Globus pallidus (tissue), 1 donor: ENCODE results near the gene BRINP3.
A peak's percentile ranks its signal among the peaks of the same experiment; 100 is the strongest.
"Not testable (repeated sequence)": the region's sequence is repeated elsewhere in the genome, so short reads cannot be mapped to it uniquely, and the experiment has no call there.

Experiments used
- DNase-seq: peaks from one replicate; pipeline ENCODE4 v3.0.0-alpha.2; 2015; ENCODE audit warnings: low spot score

The BRINP3 gene

DNA sequence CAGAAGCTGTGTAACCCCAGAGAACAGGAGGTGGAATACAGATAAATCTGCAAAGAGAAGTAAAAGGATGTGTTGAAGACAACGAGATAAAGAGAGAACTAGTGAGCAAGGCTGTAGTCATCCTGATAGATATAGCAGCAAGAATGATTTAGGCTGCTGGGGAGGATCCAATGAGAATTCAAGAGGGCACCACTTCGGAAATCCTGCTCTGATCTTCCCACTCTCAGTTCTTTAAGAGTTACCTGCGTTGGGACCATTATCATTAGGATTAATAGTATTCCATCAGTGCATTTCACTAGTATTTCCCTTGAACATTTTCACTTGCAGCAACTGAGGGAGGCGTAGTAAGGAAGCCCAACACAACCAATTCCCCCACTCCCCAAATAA, at the start of gene BRINP3:
BRINP3 (minus strand) TSS at position 103 of the 387 bp plus-strand sequence.
- peak; percentile 34 for DNase-seq

DNA sequence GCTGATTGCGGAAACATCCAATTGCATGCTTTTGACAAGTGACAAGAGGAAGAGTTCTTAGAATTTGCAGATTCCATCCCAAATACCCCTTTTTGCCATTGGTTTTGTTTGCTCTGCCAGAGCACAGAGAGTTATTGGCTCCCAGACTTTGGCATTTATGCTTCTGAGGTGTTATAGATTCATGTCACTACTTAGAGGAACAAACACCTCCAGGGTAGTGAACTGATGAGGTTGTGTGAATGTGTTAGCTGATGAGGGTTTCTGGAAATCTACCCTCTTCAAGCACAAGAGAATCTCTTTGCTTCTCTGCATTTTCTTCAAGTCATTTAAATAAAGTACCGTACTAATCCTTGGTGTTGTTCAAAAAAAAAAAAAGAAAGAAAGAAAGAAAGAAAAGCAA, 33.9 kb upstream of the BRINP3 start:
- no peak for DNase-seq

DNA sequence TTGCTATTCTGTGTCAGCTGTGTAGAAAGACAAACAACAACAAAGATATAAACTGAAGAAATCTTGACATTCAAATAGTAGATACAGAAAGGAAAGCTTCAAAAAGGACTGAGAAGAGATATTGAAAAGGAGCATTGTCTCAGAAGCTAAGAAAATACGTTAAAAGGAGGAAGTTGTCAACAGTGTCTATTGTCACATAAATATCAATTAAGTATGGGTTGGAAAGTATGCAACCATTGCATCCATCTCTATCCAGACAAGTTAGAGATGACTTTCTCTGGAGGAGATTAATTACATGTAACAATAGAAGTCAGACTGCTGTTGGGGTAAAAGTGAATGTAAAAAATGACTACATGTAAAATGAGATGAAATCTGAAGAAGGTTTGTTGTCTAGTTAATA, 29.7 kb upstream of the BRINP3 start:
- no peak for DNase-seq

DNA sequence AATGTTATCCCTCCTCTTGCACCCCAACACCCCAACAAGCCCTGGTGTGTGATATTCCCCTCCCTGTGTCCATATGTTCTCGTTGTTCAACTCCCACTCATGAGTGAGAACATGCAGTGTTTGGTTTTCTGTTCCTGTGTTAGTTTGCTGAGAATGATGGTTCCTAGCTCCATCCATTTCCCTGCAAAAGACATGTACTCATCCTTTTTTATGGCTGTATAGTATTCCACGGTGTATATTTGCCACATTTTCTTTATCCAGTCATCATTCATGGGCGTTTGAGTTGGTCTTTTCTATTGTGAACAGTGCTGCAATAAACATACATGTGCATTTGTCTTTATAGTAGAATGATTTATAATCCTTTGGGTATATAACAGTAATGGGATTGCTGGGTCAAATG, 26.9 kb upstream of the BRINP3 start:
- not testable (repeated sequence) for DNase-seq

DNA sequence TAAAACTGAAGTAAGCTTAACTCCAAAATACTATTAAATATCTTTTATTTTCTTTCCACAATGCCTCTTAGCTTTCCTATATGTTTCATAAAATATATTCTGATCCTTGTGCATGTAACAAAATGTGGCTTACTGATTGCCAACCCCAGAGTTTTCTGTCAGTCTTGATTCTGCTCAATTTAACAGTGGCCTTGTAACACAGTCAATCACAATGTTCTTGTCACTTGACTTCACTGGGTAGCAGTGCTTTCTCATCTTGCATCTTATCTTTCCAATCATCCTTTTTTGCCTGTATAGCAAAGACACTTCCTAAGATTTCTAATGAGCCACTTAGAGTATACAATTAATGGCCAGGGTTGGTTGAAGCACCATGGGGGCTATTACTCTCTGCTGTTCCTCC, 19.9 kb upstream of the BRINP3 start:
- no peak for DNase-seq

DNA sequence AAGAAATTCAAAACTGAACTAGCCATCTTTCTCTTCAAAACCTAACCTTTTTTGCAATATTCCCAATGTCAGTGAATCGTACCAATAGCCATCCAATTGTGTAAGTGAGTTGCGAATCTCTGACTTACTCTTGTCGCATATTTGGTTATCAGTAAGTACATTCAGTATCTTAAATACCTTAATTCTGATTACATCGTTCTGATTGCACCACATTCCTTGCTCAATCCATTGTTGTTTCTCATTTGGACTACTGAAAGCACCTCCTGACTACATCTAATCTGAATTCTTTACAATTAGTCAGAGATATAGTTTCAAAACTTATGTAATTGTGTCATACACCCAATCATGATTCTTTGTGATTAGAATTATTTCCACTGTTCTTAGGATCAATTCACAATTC, 16.8 kb upstream of the BRINP3 start:
- DNase-seq: no peak

DNA sequence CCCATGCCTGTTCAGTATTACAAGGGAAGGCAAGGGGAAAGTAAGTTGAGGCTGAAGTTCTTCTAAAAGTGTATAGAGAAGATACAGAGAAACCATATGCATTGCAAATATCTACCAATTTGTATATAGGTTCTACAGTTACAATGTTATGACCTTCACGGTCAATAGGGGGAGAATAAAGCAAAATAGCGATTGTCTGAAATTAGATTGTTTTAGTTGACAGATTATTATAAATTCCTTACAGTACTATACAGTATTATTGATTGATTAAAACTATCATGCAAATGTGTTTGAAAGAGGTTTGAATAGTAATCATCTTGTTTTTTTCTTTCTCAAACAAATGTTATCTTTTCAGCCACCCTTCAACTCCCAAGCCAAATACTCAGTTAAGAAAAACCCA, 13.7 kb upstream of the BRINP3 start:
- no peak for DNase-seq

DNA sequence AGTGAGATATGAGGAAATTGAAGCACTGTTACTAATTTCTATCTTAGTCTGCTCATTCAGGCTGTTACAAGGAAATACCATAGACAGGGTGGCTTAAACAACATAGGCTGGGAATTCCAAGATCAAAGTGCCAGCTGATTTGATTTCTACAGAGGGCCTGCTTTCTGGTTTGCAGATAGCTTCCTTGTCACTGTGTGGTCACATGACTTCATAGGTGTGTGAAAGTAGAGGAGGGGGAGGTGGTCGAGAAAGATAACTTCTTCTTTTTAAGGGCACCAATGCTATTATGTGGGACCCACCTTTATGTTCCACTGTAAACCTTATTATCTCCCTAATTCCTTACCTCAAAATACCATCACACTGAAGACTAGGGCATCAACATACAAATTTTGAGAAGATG, 6.4 kb upstream of the BRINP3 start:
- DNase-seq: no peak

DNA sequence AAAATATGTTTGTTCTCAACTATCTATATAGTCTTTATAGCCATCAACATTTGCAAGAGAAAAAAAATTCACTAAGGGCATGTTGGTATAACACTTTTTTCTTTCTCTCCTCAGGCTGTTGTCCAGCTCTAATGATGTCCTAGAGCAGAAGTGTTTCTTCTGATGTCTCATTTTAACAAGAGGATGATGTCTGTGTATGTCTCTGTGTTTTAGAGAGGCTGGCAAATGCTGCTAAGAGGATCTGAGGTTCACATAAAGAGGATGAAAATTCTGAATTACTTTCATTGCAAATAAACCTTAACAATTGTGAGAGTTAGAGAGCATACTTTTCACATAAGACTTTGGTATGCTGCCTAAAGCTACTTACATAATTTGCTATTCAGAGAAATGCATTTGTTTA, 2.6 kb upstream of the BRINP3 start:
- DNase-seq: no peak

DNA sequence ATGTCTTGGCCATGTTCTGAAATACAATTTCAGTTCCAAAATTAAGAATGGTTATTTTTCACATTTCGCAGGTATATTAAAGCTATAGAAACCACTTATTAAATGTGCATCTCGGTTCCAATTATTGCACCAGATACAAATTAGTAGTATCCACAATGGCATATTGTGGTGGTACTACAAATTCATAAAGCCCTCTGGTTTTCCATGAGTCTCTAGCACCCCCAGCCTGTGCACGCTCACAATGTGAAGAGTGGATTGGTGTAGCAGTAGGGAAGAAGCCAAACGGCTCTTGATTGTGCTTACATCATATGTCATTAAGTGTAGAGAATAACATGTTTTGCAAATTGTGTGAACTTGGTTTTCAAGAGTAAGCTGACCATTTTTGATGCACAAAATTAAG, 1.9 kb upstream of the BRINP3 start:
- peak; percentile 24 for DNase-seq

DNA sequence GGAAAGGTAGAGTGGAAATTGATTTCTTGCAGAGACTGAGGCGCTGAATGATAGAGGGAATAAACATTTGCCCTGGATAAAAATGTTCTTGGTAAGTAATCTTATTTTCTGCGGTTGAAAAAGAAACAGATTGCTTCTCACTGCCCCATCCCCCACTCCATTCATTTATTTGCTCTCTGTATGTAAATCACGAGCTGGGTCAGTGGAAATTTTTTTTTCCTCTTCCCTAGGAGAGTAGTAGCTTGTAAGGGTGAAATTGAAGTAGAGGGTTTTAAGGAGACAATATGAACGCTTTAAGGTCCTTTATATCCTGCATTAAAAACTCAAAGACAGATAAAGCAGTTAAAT, 1.4 kb upstream of the BRINP3 start:
- DNase-seq: peak; percentile 44

DNA sequence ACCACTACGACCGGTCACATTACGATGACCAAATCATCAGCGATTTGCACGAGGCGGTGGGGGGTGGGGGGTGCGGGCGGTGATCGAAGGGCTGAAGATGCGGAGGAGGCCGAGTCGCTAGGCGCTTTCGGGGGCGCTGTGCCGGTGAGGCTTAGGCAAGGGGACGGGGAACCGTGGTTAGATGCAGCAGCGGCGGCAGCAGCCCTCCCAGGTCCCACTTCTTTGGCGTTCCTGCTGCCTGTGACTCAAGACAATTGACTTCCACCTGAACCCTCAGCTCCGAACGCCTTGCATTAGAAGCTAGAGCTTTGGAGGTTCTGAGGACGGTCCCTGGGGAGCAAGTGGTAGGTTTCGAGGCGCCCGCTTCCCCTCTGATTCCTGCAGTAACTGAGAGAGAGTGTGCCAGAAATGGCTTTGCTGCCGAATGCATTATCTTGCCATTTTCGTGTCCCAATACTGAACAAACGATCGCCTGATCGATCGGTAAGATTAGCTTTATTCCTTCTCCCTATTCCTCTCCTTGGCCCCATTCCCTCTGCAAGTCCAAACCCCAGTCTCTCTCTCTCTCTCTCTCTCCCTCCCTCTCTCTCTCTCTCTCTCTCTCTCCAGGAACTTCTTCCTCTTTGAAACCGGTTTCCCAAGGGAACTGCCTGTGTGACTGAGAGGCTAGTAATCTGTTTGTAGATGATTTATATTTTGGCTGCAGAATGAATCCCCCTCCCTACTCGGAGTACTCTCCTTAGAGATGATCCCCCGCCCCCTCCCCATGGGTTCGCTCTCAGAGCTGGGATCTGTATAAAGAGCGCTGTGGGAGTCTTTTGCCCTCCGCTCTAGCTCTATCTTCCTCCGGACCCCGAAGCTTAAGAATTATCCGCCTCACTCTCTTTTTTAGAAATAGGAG, 735 bp upstream of the BRINP3 start:
- DNase-seq: peak; percentile 35

DNA sequence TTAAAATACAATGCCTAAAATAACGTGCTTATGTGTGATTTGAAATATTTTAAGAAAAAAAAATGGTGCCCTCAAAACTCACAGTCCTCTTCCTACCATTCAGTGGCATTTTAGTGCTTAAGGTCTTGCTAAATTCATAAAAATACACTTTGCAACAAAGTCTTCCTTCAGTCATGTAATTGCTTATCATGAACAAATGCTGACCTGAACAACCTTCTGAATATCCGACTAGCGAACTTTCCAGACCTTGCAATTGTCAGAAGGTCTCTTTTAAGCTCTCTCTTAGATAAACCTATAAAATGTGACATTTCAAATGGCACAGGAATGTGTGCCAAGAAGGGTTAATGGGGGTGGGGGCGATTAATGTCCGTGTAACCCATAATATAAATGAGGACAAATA, 858 bp downstream of the BRINP3 start:
- DNase-seq: peak; percentile 7

DNA sequence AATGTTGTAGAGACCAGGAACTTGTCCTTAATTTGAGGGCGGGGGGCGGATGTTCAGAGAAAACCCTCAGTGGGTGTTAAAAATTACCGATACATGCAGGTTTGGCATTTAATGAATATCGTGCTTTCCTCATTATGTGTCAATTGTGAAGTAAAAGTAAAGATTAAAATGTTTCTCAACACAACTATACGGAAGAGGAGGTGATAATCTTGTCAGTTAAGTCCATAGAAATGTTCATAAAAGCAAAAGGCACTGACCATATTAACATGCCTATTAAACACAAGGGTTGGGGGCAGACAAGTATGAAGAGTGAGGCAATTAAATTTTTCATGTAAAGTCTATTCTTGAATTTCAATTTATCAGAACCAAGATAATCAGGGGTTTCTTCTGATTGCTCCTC, 1.3 kb downstream of the BRINP3 start:
- DNase-seq: peak; percentile 7

DNA sequence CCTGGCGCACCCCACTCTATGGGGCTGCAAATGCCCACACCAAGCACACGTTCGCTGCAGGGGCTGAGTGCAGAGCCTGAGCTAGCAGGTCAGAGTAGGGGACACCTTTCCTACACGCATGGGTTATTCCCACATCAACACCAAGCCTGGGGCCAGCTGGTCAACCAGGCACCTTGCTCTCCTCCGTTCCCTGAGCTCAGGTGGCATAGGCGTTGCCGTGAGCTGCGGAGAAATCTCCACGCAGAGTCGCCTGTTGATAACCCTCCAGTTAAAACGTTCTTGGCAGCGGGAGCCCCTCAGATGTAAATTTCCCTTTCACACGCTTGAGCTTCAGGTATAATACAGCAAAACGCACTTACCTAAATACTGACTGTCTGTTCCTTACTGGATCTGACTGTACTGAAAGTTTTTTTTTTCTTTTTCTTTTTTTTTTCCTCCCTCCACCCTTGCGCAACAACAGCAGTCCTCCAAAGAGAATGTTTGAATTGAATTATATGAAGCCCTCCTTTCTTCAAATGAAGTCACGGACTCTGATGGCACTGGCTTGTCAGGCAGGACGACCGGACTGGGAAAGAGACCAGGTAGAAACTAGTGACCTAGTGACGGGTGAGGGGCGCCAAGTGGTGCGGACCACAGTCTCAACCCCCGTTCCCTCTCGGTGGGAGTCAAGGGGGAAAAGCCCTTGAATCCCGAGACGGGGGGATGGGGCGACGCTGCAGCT, 2.1 kb downstream of the BRINP3 start:
- peak; percentile 20 for DNase-seq

DNA sequence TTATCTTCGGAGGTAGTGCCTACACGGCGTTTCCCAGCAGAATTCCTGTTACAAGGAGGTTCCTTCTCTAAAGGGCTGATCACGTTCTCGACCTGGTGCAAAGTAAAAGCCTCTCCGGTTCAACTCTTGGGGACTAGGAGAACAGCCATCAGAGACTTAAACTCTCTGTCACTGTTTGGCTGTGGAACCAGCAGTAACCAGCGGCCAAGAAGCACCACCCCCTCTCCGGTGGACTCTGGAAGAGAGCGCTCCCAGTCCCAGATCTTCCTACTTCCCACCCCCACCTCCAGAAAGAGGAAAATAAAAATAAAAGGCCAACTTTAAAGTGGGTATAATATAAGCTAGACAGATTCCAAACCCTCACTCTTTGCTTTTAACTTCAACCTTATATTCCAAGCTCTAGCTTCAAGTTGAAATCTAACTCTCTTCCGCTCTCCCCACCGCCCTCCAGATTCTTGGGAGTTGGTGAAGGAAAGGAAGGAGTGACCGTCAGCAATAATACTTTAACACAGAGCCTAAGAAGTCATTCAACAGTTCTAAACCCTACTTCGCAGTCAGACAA, 2.9 kb downstream of the BRINP3 start:
- peak; percentile 17 for DNase-seq

DNA sequence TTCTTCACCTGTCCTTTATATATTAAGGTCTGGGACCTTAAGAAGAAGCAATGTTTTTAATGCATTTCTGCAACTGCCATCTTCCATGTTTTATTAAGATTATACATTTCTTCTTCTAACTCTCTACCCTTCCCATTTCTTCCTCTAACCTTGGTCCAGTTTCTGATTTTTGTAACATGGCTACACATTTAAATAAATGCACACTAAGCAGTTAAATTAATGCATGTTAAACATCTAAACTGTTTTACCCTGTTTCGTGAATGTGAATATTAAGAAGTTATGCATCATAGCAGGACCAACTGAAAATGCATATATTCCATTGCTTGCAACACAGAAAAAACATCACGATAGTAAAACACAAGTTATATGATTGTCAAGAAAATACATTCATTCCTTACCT, 3.7 kb downstream of the BRINP3 start:
- DNase-seq: no peak

DNA sequence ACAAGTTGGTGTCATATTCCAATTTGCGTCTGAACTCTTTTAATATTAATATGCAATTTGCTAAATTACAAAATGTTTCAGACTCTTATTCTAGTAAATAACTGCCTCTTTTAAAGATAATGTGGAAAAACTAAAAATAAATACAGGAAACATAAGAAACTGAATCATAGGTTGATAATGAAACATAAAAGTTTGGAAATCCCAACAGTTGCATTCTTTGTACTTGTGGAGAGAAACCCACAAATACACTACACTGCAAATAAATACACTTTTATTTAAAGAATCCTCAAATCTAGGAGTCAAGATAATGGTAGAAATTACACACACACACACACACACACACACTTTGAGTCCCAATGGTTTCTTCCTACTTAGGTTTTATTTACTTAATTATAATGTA, 5.2 kb downstream of the BRINP3 start:
- DNase-seq: no peak

DNA sequence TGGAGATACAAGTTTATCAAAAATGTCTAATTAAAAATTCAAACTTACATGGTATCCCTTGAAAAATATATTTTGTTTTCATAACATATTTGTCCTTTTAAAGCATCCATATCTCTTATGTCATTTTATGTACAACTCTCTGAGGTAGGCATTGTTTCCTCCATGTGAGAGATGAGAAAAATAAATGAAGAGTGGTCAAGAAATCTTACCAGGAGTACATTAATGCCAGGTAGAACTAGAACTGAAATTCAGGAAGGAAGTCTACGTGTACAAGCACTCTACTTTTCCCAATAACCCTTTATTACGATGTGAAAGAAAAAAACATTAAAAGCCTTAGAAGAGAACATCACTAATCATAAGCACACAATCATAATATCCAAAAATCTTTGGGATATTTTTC, 5.6 kb downstream of the BRINP3 start:
- no peak for DNase-seq

DNA sequence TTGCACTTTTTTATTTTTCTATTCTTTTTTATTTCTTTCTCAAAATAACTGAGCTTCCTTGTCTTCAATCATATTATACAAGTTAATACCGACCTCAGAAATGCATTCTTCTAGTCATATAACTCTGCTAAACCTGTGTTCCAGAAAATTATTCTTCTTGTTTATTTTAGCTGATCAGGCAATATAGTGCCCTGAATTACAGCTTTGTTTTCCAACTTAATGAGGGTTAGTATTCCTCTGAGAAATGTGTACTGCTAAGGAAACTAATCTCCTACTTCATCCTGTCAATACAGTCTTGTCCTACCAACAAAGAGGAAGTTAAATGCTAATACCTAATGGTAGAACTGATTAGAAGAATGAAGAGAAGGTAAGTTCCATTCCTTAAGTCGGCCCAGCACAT, 13.0 kb downstream of the BRINP3 start:
- no peak for DNase-seq

DNA sequence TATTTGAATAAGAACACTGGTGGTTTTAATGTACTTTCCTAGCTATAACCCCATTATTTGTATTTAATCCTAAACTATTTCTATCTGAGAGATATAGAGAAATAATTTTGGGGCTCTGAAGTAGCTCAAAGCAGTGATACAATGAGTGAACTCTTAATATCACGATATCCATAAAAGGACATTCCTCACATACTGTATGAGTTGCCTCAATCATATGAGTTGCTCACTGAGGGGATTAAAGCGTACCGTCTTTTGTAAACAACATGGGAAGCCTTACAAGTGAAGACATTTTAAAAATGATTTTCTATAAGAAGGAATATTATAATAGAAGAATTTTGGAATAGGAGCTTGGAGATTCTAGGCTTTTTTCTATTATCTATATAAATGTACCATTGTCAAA, 21.5 kb downstream of the BRINP3 start:
- DNase-seq: no peak

DNA sequence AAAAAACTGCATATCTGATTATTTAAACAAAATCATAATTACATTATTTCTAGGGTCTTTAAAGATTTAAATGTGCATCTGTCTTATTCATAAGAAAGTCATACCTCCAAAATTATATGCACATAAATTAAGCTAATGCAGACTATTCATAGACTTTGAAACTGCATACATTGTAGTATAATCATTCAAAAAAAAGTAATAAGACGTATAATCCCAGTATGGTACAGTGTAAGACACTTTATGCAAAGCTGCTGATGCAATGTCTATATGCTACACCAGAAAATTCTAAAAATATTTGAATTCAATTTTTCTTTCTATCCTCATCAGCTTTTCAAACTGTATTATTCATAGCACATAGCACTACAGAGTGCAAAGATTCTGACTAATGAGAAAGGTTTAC, 22.0 kb downstream of the BRINP3 start:
- no peak for DNase-seq

DNA sequence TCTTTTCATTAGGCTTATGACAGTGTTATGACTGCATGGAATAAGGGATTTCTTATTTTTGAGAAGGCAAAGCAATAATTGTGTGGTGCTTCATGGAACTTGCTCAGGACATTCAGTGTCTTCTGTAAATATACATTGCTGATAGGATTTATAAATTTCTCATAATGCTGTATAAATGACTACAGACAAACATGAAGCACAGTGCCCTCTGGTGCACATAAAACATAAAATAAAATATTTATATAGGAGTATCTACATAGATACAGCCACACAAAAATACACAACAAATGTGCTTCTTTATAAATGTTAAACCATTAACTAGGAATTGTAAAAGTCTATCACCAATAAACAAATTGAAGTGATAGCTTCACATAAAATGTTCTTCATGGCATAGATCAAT, 24.1 kb downstream of the BRINP3 start:
- DNase-seq: no peak
